GM19463 (cell line): ENCODE results near the gene ZMYND10.

Source experiments
- ATAC-seq: cut with Tn5 transposase; IDR thresholded peaks from one replicate; pipeline ENCODE4 v1.9.1; 2021; ENCODE audit warnings: mild to moderate bottlenecking, moderate library complexity; ENCODE audit not compliant: unreplicated experiment

The ZMYND10 gene

DNA sequence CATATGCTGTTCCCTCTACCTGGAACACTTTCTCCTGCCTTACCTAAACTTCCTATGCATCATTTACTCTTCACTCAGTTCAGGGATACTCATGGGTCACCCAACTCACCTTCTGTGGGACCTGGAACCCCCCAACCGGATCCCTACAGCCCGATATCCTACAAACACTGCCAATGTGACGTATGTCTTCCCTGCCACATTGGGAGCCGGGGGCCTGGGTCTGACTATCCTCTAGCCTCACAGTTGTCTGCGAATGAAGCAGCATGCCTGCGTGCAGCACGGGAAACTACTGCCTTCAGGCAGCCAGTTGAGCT is 4.6 kb upstream of the ZMYND10 start:
- ATAC-seq = no peak

DNA sequence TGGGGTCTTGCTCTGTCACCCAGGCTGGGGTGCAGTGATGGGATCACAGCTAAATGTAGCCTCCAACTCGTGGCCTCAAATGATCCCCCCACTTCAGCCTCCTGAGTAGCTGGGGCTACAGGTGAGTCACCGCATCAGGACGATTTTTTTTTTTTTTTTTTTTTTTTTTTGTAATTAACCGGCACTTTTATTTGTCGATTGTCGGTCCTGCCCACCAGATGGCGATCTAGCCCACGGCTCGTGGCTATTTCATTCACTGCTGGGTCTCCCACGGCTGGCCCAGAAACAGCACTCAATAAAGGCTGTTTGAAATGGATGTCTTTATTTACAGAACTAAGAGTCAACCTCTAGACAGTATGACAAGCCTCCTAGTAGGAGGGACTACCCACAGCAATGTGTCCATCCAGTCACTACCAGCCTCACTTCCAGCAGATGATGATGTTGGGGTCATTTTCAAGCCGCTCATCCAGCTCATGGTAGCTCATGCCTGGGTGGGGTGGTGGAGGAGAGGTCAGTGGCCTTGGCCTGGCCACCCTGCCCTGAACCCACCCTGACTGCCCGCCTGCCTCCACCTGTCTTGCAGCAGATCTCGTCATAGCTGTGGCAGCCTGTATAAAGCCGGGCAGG is 1.8 kb upstream of the ZMYND10 start:
- ATAC-seq = no peak

DNA sequence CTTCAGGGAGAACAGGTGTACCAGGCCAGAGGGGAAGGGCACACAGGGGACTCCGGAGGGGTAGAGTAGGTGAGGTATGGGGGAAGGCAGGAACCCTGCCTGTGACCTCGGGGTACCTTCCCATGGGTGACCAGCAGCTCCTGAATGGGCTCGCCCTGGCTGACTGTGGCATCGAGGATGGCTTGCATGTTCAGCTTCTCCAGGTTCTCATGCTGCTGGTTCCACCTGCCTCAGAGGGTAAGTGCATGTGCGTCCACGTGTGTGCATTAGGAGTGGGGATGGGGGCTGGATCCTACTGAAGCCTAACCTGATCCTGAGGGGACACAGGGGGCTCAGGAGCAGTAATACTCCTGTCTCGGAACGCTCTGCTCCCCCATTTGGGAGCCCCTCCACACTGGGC is 524 bp downstream of the ZMYND10 start:
- no peak for ATAC-seq

DNA sequence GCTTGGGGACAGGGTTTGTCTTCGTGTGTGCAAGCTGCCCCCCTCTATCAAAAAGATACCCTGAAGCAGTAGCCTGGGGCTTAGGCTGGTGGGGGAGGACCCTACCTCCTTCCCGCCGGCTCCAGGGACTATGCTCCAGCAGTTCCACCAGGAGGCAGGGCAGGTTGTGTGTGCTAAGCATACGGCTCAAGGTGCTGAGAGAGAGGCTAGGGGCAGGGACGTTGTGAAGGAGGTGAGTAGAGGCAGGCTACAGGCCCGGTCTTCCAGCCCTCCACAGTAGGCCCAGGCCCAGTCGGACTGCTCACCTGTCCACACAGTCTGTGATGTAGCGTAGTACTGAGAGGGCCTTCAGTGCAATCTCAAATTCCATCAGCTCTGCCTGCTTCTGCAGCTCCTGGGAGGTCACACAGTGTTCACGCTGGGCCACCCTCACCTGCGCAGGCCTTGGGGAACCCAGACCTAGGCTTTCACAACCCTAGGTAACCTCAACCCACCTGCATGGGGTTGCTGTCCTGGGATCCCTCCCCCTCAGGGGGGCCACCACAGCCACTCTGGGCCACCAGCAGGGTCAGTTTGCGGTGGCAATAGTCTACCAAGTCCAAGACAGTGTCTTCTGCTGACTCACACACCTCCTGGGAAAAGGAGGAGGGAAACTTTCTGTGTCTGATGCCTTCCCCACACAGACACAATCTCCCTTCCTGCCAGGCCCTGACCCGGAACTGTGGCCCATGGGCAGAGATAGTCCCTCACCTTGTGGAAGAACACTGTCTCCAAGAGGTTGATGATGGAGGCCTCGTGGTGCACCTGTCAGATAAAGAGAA is 2.5 kb downstream of the ZMYND10 start:
- no peak for ATAC-seq

DNA sequence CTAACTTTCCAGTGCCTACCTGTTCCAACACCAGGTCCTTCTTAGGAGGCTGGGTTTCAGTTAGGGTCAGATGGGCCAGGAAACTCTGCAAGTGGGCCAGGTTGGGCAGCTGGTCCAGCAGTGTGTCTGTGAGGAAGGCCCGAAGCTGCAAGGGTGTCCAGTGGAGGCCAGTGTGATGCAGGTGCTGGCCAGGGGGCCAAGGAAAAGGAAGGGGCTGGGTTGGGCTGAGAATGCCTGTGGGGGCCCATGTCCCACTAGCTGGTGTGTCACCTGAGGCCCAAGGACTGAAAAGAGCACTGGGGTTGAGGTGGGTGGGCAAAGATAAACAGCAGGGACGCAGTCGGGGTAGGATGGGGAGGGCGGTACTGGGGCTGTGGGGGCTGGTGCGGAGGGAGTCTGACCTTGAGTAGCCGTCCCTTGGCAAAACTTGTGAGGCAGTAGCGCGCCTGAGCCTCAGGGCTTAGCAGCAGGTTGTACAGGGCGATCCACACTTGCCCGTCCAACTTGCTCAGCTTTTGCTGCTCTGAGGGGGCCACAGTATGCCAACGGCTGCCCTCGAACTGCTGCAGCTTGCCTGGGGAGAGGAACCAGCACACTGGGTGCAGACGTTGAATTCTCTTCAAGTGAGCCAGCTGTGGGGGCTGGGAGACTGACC is 3.4 kb downstream of the ZMYND10 start:
- ATAC-seq = no peak

DNA sequence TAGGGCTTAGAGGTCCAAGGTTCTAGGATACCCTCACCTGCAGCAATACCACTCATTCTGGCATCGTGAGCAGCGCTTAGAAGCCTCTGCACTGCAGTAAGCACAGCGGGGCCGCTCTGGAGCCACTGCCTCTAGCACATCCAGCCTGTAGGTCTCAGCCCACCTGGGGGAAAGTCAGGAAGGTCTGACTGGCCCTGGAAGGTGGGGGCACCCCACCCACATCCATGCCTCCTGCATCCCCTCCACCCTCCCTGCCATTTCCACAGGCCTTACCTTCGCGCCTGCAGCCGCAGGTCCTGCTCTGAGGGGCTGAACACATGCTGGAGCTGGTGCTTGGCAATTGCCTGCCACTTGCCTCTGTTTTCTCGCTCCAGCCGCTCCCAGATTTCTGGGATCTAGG is 4.0 kb downstream of the ZMYND10 start:
- ATAC-seq = no peak

DNA sequence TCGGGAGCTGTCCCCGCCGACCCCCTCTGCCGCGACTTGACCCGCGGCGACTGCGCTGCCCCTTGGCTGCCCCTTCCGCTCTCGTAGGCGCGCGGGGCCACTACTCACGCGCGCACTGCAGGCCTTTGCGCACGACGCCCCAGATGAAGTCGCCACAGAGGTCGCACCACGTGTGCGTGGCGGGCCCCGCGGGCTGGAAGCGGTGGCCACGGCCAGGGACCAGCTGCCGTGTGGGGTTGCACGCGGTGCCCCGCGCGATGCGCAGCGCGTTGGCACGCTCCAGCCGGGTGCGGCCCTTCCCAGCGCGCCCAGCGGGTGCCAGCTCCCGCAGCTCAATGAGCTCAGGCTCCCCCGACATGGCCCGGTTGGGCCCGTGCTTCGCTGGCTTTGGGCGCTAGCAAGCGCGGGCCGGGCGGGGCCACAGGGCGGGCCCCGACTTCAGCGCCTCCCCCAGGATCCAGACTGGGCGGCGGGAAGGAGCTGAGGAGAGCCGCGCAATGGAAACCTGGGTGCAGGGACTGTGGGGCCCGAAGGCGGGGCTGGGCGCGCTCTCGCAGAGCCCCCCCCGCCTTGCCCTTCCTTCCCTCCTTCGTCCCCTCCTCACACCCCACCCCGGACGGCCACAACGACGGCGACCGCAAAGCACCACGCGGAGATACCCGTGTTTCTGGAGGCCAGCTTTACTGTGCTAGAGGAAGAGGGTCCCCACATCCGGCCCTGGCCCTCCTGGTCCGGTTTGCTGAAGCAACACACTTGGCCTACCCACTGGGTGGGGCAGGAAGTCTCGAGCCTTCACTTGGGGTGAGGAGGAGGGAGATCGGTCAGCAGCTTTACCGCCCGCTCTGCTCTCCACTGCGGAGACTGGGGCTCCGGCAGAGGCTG is 4.8 kb downstream of the ZMYND10 start, which contains the start of gene RASSF1:
RASSF1 (minus strand) TSS at position 389 of the 882 bp plus-strand sequence; CDS start at position 358, 31 bp downstream.
- ATAC-seq = peak; percentile 20

DNA sequence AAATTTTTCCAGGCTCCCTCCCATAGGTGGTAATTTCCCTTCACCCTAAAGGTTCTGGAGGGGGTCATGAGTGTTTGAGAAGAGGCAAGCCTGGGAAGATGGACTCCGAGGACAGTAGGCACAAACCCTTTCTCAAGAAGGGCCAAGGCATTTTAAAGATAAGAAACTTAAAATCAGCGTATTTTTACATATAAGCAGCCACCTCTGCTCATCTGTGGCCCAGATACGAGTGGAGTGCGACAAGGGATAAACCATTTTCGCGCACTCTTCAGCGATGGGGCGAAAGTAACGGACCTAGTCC is 5.4 kb downstream of the ZMYND10 start:
- no peak for ATAC-seq

DNA sequence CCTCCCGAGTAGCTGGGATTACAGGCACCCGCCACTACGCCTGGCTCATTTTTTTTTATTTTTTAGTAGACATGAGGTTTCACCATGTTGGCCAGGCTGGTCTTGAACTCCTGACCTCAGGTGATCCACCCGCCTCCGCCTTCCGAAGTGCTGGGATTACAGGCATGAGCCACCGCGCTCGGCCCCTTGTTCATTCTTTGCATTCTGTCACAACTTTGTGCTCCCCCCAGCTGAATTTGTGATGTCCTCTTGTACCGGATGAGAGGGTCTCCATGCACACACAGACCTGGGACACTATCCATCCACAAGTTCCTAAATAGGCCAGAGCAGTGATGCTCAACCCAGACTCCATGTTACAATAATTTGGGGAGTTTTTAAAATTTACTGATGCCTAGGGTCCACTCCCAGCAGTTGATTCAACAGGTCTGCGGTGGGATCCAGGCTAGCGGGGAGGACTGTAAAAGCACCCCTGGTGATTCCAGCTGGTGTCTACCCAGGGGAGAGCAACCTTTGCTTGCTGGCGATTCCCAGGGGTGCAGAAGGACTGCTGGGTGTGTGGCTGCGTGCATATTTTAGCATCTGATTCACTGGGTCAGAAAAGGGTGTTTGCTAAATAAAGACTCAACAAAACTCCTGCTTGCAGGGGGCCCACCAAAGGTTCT is 5.9 kb downstream of the ZMYND10 start:
- ATAC-seq = no peak

DNA sequence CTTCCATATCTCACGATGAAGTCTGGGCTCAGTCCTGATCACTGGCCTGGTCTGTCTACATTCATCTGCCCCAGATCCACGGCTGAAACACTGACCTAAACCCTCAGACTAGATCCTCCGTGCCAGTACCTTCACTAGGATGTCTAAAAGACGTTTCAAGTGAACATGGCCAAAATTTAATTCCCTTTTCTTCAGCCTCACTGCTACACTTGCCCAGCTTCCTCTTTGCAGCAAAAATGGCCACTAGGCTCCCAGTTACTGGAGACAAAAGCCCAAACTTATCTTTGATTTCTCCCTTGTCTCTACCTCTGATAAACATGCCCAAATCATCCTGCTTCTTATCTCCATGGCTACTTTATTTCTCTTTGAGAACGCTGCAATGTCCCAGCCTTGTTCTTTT is 6.6 kb downstream of the ZMYND10 start:
- no peak for ATAC-seq

DNA sequence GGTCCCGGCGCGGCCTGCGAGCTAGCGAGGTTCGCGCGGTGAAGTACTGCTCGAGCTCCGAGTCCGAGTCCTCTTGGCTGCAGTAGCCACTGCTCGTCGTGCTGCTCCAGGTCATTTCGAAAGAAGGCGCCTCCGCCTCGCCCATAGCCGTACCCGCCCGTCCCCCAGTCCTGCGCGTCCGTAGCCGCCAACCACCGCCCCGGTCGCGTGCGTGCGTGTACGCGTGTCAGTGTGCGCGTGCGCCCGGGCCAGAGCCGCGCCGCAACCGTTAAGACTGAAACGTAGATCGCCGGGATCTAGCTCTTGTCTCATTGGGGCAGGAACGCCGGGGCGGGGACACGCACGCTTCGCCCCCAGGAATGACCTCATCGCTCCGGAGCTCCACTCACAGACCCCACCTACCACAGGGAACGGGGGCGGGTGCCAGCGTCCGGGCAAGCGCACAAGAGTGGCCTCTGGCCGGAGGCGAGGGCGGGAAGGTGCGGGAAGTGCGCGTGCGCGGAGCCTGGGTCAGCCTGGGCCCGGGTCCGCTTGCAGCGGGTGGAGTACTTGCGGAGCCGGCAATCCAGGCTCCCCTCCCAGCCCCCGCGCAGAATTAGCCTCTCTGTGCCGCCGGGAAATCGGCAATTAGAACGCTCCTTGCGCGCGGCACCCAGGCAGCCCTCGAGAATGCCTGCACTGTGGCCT is 8.2 kb downstream of the ZMYND10 start:
- ATAC-seq = peak; percentile 72

DNA sequence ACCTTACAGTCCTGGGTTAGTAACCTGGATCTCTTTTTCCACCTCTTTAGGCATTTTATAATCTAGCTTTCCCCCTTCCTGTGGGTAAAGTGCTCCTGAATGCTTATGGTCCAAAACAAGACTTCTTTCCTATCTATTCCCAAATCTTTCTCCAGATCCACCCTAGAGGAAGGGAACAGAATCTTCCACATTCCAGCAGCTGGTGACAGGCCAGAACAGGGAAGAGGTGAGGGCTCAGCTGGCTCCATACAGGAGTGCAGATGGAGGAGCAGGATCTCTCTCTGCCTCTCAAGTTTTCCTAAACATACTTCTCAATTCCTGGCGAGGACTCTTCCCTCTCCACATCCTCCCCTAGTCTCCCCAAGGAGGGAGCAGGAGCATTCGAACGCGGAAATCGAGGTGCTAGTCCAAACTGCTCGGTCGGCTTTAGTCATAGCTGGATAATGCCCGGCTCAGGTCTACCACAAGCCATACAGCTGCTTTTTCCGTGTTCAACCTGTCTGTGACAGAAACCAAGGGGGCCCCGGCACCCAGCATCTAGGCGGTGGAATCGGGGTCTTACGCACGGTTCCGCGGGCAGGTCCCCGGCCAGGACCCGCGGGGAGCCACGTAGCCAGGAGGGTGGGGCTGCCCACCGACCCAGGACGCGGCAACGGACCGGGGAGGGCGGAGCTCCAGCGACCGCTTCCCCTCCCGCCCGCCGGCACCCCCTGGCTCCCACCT is 8.9 kb downstream of the ZMYND10 start:
- peak; percentile 21 for ATAC-seq

DNA sequence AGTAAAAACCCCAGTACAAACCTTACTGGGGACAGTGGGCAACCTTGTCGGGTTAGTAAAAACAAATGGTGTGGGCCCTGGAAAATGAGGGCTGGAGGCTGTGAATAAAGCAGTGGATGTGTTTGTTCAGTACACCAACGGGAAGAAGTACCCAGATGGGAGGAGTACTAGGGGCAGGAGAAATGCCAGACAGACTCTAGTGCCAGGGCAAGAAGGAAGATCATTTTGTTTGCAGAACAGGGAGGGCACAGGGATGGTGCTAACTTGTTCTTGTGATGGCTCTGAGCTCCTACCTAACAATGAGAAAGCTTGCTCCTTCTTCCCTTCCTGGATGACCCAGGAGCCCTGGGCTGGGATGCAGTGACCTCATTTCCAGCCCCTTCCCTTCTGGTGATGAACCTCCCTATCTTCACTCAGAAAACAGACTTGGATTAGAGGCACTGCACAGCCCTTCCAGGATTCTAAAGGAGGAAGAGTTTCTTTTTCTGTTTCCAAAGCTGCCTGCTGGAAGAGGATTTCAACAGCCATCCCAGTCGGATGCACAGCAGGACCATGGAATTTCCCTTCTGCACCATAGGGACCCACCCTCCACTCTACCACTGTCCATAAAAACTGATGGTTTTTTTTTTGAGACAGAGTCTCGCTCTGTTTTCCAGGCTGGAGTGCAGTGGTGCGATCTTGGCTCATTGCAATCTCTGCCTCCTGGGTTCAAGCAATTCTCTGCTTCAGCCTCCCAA is 11.0 kb downstream of the ZMYND10 start:
- ATAC-seq = no peak

DNA sequence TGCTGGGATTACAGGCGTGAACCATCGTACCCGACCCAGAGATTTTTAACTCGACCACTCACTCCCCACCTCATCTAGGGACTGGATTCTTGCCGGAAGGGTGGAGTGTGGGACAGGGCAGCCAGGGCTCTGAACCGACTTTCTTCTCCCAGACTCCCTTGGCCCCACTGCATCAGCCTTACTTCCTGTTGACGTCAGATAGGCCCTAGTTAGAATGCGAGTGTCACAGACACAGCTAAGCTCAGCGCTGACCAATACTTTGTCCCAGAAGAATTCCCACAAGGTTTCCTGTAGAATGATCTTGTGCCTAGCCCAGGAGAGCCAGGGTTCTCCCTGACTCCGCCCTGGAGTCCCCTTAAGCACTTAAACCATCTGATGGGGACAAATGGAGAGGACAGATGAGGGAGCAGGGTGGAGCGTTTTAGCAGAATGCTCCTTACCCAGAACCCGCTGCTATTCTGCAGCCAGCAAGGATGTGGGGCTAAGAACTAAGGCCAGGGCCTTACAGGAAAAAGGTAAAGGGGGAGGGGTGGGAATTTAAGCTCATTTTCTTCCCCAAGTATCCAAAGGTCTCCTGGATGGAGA is 11.7 kb downstream of the ZMYND10 start:
- ATAC-seq = no peak

DNA sequence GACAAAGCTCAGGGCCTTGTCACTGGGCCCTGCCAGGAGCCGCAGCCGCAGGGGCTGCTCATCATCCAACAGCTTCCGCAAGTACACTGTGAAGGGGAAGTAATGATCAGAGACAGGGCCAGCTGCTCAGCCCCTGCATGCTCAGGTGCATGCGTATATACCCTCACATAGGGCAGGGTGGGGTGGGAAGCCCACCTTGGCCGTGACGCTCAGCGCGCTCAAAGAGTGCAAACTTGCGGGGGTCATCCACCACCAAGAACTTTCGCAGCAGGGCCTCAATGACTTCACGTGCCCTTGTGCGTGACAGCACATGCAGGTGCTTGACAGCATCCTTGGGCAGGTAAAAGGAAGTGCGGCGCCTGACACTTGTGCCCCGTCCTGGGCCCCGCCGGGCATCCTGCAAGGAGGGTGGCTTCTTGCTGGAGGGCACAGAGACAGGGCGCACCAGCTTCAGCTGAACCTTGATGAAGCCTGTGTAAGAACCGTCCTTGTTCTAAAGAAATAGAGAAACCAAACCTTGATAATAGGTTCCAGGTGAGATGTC is 14.1 kb downstream of the ZMYND10 start:
- no peak for ATAC-seq

DNA sequence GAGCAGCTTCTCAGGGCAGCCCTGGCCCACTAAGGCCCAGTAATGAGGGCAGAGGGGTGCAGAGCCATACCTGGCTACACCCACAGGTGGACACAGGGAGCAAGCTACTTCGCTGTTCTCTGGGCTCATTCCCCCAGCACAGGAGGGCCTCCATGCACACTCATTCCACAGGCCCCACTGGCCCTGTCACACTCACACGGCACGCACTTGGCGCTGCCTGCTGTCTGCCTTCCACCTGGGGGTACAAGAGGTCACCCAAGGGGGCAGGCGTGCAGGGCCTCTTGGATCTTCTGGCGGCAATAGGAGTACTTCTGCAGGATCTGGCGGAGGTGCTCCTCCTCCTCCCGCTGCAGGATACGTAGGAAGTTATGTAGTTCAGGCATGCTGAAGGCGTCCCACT is 15.2 kb downstream of the ZMYND10 start:
- no peak for ATAC-seq

DNA sequence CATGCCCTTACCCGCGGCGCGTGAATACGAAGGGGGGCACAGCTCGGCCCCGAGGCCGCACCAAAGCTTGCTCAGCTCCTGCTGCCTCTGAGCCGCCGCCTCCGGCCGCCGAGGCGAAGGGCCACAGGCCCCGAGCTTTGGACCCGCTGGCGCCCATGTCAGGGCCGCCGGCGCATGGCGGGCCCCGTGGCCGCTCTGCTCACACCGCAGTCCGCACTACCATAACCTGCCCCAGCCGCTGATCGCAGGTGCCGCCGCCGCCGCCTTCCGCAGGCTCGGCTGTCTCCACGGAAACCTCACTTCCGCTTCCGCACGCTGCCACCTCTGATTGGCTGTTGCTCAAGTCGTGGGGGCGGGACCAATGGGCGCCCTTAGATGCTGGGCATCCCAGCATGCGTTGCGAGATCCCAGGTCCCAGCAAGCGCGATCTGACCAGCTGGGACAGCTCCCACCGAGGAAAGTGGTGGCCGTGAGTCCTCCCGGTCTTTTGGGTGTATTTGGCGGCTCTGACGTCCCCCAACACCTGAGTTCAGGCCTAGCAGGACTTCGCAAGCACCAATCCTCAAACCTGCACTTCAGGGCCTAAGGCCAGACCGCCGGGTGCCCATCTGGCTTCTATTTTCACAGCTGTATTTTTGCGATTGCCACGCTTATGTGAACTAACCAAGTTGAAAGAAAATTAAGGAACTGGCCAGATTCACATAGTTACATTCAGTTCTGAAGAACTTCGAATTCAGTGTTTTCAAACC is 17.4 kb downstream of the ZMYND10 start, which contains the start of gene TUSC2:
TUSC2 (minus strand) TSS at position 281 of the 749 bp plus-strand sequence; CDS start at position 157, 124 bp downstream.
- ATAC-seq = peak; percentile 97
